ENCODE data around the gene FREM2.

Gene FREM2

GRCh38 chr13:38690231-38690630 lies 3.4 kb downstream of the FREM2 start:
- TF ChIP-seq POLR2AphosphoS5 (IDR thresholded peaks at IDR 0.05; ENCODE audit: low read depth, low read length) (no peak), REST (IDR thresholded peaks at IDR 0.05; ENCODE audit: insufficient read depth in 1 of 2, low read depth in 2 of 2, low read length in 2 of 2) (no peak), TAF1 (IDR thresholded peaks at IDR 0.05; ENCODE audit: borderline replicate concordance, insufficient read depth, low read length) (no peak)

GRCh38 chr13:38693168-38693567 lies 6.3 kb downstream of the FREM2 start:
- TF ChIP-seq POLR2AphosphoS5 (IDR thresholded peaks at IDR 0.05; ENCODE audit: low read depth, low read length) = no peak
- no peak for TF ChIP-seq FOXP2 (optimal IDR thresholded peaks at IDR 0.05; ENCODE audit: borderline replicate concordance, extremely low read depth, extremely low read length, insufficient read depth)
- no peak for TF ChIP-seq TAF1 (IDR thresholded peaks at IDR 0.05; ENCODE audit: borderline replicate concordance, insufficient read depth, low read length)
- no peak for TF ChIP-seq REST (IDR thresholded peaks at IDR 0.05; ENCODE audit: insufficient read depth in 1 of 2, low read depth in 2 of 2, low read length in 2 of 2)
- no peak for TF ChIP-seq SIN3A (IDR thresholded peaks at IDR 0.05; ENCODE audit: borderline replicate concordance, insufficient read depth, low read length)

DNA sequence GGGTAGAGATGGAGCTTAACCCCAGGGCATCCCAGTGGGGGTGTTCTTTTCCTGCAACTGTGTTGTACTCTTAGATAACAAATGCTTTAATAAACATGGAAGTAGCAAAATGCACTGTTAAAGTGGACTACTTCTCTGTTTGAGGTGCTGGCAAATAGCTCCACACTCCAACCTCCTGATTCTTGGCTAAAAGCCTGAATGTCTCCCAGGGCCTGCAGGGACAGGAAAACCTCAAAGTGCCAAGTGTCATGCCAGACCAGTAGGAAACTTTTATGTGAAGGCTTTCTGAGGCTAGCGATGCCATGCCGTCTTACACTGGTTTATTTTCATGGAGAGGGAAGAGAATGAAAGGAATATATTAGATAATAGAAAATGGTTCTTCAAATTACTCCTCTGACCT lies 6.8 kb downstream of the FREM2 start:
- TF ChIP-seq FOXP2 (optimal IDR thresholded peaks at IDR 0.05; ENCODE audit: borderline replicate concordance, extremely low read depth, extremely low read length, insufficient read depth) = no peak
- no peak for TF ChIP-seq POLR2AphosphoS5 (IDR thresholded peaks at IDR 0.05; ENCODE audit: low read depth, low read length)
- no peak for TF ChIP-seq TAF1 (IDR thresholded peaks at IDR 0.05; ENCODE audit: borderline replicate concordance, insufficient read depth, low read length)

DNA sequence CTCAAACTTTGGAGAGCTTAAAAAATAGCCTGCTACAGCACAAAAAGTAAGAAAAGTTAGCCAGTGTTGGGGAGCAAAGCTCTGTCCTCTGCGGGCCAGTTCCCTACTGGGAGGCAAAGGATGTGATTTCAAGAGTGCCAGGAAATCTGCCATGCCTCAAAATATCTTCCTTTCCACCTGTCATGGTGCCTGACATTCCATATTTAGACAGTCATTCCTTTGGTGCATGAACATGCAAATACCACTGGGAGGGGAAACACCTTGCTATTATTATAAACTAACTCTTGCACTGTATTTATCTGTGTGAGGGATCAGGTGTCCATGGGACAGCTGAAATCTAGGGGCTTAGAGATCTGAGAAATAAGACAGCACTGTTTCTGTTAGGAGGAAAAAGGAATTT lies 10.3 kb downstream of the FREM2 start:
- no peak for TF ChIP-seq FOXP2 (optimal IDR thresholded peaks at IDR 0.05; ENCODE audit: borderline replicate concordance, extremely low read depth, extremely low read length, insufficient read depth)
- no peak for TF ChIP-seq TAF1 (IDR thresholded peaks at IDR 0.05; ENCODE audit: borderline replicate concordance, insufficient read depth, low read length)
- TF ChIP-seq POLR2AphosphoS5 (IDR thresholded peaks at IDR 0.05; ENCODE audit: low read depth, low read length) = no peak
- no peak for TF ChIP-seq REST (IDR thresholded peaks at IDR 0.05; ENCODE audit: insufficient read depth in 1 of 2, low read depth in 2 of 2, low read length in 2 of 2)

- no peak for TF ChIP-seq REST (IDR thresholded peaks at IDR 0.05; ENCODE audit: insufficient read depth in 1 of 2, low read depth in 2 of 2, low read length in 2 of 2)
- no peak for TF ChIP-seq TAF1 (IDR thresholded peaks at IDR 0.05; ENCODE audit: borderline replicate concordance, insufficient read depth, low read length)
- TF ChIP-seq FOXP2 (optimal IDR thresholded peaks at IDR 0.05; ENCODE audit: borderline replicate concordance, extremely low read depth, extremely low read length, insufficient read depth) = no peak
- TF ChIP-seq POLR2AphosphoS5 (IDR thresholded peaks at IDR 0.05; ENCODE audit: low read depth, low read length) = no peak
- TF ChIP-seq SIN3A (IDR thresholded peaks at IDR 0.05; ENCODE audit: borderline replicate concordance, insufficient read depth, low read length) = no peak
Observed at GRCh38 chr13:38697628-38698333, 10.9 kb downstream of the FREM2 start.
